CD14-positive monocyte (primary cell): Measurements from ENCODE around the gene TGM1. TPM values are rescaled to one million over a fixed set of nuclear protein-coding genes. Genes with fewer than 3 reads are reported as not detected.

Experiments
- DNase-seq, 3 donors: peaks; one replicate each; pipeline ENCODE4 v3.0.0-alpha.2; 2011 to 2022
- H2AFZ ChIP-seq: 2 replicates; pipeline ENCODE4 v1.6.0; 2012; ENCODE audit warnings: mild to moderate bottlenecking, low read depth, low read length, inconsistent platforms; ENCODE audit not compliant: insufficient read depth, poor library complexity, severe bottlenecking
- H3K27ac ChIP-seq, 2 donors: 1 replicate in 1 of 2; 2 replicates in 1 of 2; pipeline ENCODE4 v1.5.1; 2012 to 2013; ENCODE audit warnings: low read length in 2 of 2, control low read depth in 1 of 2, inconsistent platforms in 1 of 2, low read depth in 1 of 2, mild to moderate bottlenecking in 1 of 2
- H3K27me3 ChIP-seq, 2 donors: one replicate each; pipeline versions ENCODE4 v1.6.0 to v1.6.1; 2011 to 2013; ENCODE audit warnings: low read length in 2 of 2; ENCODE audit not compliant: control insufficient read depth in 2 of 2, insufficient read depth in 2 of 2
- H3K36me3 ChIP-seq, 2 donors: replicated peaks in 1 of 2; 1 replicate in 1 of 2; 2 replicates in 1 of 2; pipeline versions ENCODE4 v1.5.1 to v1.6.1; 2012 to 2013; ENCODE audit warnings: low read length in 2 of 2, control low read depth in 1 of 2, inconsistent platforms in 1 of 2, mild to moderate bottlenecking in 1 of 2; ENCODE audit not compliant: insufficient read depth in 2 of 2, control insufficient read depth in 1 of 2
- H3K4me1 ChIP-seq, 2 donors: 1 replicate in 1 of 2; 2 replicates in 1 of 2; pipeline versions ENCODE4 v1.5.1 to v1.6.1; 2012 to 2013; ENCODE audit warnings: low read length in 2 of 2, control low read depth in 1 of 2, inconsistent platforms in 1 of 2, mild to moderate bottlenecking in 1 of 2, moderate library complexity in 1 of 2; ENCODE audit not compliant: insufficient read depth in 2 of 2, control insufficient read depth in 1 of 2
- H3K4me2 ChIP-seq: replicated peaks from 2 replicates; pipeline ENCODE3; 2012; ENCODE audit warnings: low read length, moderate library complexity, mild to moderate bottlenecking; ENCODE audit not compliant: poor library complexity, severe bottlenecking; ENCODE audit errors: extremely low read depth
- H3K4me3 ChIP-seq, 3 experiments: fragments of 200-600 bp in 1 of 3; sonication (generic) in 1 of 3; replicated peaks in 1 of 3; 1 replicate in 2 of 3; 2 replicates in 1 of 3; pipeline ENCODE4 v1.5.1; 2011 to 2013; ENCODE audit warnings: low read length in 3 of 3, mild to moderate bottlenecking in 3 of 3, control low read depth in 2 of 3, low read depth in 2 of 3, inconsistent platforms in 1 of 3, moderate library complexity in 1 of 3
- H3K79me2 ChIP-seq: 2 replicates; pipeline ENCODE4 v1.6.0; 2012; ENCODE audit warnings: mild to moderate bottlenecking, control low read depth, inconsistent platforms, low read length, moderate library complexity; ENCODE audit not compliant: insufficient read depth
- H3K9ac ChIP-seq: 2 replicates; pipeline ENCODE4 v1.6.0; 2017; ENCODE audit warnings: low read length, mild to moderate bottlenecking; ENCODE audit not compliant: insufficient read depth, poor library complexity, severe bottlenecking
- H3K9me3 ChIP-seq, 2 donors: replicated peaks in 1 of 2; 1 replicate in 1 of 2; 2 replicates in 1 of 2; pipeline versions ENCODE4 v1.5.1 to v1.6.1; 2012 to 2013; ENCODE audit warnings: low read length in 2 of 2, control low read depth in 1 of 2; ENCODE audit not compliant: control insufficient read depth in 1 of 2, insufficient read depth in 1 of 2
- H4K20me1 ChIP-seq: 2 replicates; pipeline ENCODE4 v1.6.0; 2012; ENCODE audit warnings: mild to moderate bottlenecking, low read length, control low read depth, moderate library complexity; ENCODE audit not compliant: insufficient read depth
- H3K27ac Mint-ChIP-seq, 7 donors: one replicate each; pipeline ENCODE4 v1.8.0; 2020; ENCODE audit warnings: mild to moderate bottlenecking in 7 of 7, mixed read lengths in 7 of 7, moderate library complexity in 6 of 7, inconsistent platforms in 2 of 7
- H3K27me3 Mint-ChIP-seq, 3 donors: one replicate each; pipeline ENCODE4 v1.8.0; 2021 to 2022; ENCODE audit warnings: low read depth in 3 of 3, mild to moderate bottlenecking in 3 of 3, mixed read lengths in 3 of 3, moderate library complexity in 3 of 3, inconsistent platforms in 1 of 3
- H3K36me3 Mint-ChIP-seq, 2 donors: one replicate each; pipeline ENCODE4 v1.8.0; 2020; ENCODE audit warnings: mixed read lengths in 2 of 2, inconsistent platforms in 1 of 2, mild to moderate bottlenecking in 1 of 2
- H3K4me1 Mint-ChIP-seq: one replicate; pipeline ENCODE4 v1.8.0; 2020; ENCODE audit warnings: mild to moderate bottlenecking, mixed read lengths
- H3K4me3 Mint-ChIP-seq, 2 donors: one replicate each; pipeline ENCODE4 v1.8.0; 2020; ENCODE audit warnings: mild to moderate bottlenecking in 2 of 2, mixed read lengths in 2 of 2, moderate library complexity in 1 of 2
- H3K9me3 Mint-ChIP-seq, 7 donors: one replicate each; pipeline ENCODE4 v1.8.0; 2020 to 2022; ENCODE audit warnings: mixed read lengths in 7 of 7, mild to moderate bottlenecking in 6 of 7, moderate library complexity in 6 of 7, inconsistent platforms in 2 of 7
- WGBS: methylation state at CpG from one replicate; pipeline ENCODE4 v1.1.5; 2013; ENCODE audit warnings: missing lambda C conversion rate; ENCODE audit not compliant: insufficient coverage; 5-methylcytosine and 5-hydroxymethylcytosine counted together
- intact Hi-C, 2 donors: fragments of 100-400 bp; cut with micrococcal nuclease; formaldehyde crosslinking; loops; one replicate each; pipeline versions ENCODE4 v1.15.0 to v1.15.1; 2023
- polyA minus RNA-seq: library from RNA; depleted of rRNA, polyadenylated mRNA; stranded (reverse); fragments of >200 nt; gene quantifications from 2 replicates; pipeline ENCODE4 v1.2.3, GENCODE V29; 2012
- polyA plus RNA-seq, 3 donors: library from polyadenylated mRNA; depleted of rRNA in 1 of 3; unstranded in 2 of 3; stranded (reverse) in 1 of 3; fragments of 300-500 nt in 2 of 3; fragments of >200 nt in 1 of 3; fragmentation: Illumina TruSeq in 2 of 3; gene quantifications; 1 replicate in 2 of 3; 2 replicates in 1 of 3; pipeline ENCODE4 v1.2.3, GENCODE V29; 2012 to 2021
- total RNA-seq, 12 experiments: library from RNA in 1 of 12; stranded (reverse) in 1 of 12; fragments of 120-200 nt in 1 of 12; gene quantifications; one replicate each; pipeline ENCODE4 v1.2.4 and lab custom pipeline; 2013 to 2026; ENCODE audit warnings: mixed read lengths in 6 of 12, inconsistent platforms in 1 of 12
- TF ChIP-seq, protein P1 (sequence below): fragments of 200-600 bp; IDR thresholded peaks from one replicate; pipeline ENCODE4 v1.8.0; 2022; ENCODE audit warnings: antibody characterized with exemption, mild to moderate bottlenecking

Gene TGM1
- 1.9 TPM for total RNA-seq (2013)
- polyA plus RNA-seq = 1 to 10 TPM in 1 of 3 donors, not detected in 2; 7.8 TPM
- 2.5 and 3.2 TPM in 2 replicates for polyA minus RNA-seq
- 0.17 to 4.1 (median 2.3) reads per million in 11 experiments for total RNA-seq (lab: John Stamatoyannopoulos, UW)

DNA sequence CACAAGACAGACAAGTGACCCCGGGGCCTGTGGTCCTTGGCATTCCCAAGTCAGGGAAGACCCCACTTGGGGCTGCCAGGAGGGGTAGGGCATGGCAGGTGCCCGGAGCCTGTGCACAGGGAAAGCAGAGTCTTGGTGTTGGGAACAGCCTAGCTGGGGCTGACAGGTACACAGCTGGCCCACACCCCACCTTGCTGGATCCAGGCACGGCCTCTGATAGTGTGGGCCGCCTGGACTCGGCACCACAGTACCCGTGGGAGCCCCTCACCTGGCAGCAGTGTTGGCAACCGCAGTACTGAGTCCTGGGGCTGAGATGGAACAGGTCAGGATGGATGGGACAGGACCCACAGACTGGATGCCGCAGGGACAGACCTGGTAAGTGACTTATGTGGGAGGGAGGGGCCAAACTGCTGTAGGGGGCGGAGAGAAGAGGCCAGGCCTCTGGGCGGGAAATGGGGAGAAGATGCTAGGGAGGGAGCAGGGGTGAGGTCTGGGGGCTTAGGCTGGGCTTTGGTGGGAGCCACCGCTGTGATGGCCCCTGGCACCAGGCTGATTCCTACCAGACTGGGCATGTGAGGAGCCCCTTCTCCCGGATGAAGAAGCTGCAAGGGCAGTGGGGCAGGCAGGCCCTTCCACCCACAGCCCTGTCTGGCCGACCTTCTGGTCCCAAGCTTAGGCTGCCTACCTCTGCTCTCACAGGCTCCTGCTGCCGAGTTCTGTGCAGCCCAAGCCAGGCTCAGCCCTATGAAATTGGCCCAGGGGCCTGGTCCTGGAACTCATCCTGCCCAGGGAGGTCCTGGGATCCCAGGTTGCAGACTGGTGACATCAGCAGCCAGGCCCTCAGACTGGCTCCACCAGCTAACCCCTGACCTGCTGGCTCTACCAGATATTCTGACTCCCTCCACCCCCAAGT lies at the start of gene TGM1:
Gene TGM1, minus strand, starts transcription at position 357 of the 913 bp plus-strand sequence. CDS start 825 bp downstream, outside the sequence.
- Mint-ChIP-seq H3K36me3 (peaks cover 70 to 87% of the 10 kb centered on the region in 2 donors), H3K4me1 (peaks cover 5% of the 10 kb centered on the region), H3K4me3 (no peak within 1 kb of the TSS), H3K9me3 (no peaks in the 10 kb centered on the region), H3K27me3 (peaks cover 0 to 3% (median 2%) of the 10 kb centered on the region in 3 donors), H3K27ac (peak within 1 kb of the TSS in 3 of 7 donors; percentile 27 to 42 (median 31))
- Histone ChIP-seq H3K9ac (no peak within 1 kb of the TSS), H4K20me1 (no peaks in the 10 kb centered on the region), H3K4me3 (no peak within 1 kb of the TSS), H3K9me3 (no peaks in the 10 kb centered on the region), H3K4me2 (no peak within 1 kb of the TSS), H3K4me1 (no peaks in the 10 kb centered on the region), H3K27ac (no peak within 1 kb of the TSS), H2AFZ (no peak within 1 kb of the TSS), H3K27me3 (no peaks in the 10 kb centered on the region), H3K36me3 (peaks cover 55 to 94% of the 10 kb centered on the region in 2 donors), H3K79me2 (no peaks in the 10 kb centered on the region)
- WGBS = 97% methylated on average over 12 of the region's 14 CpGs
- TF ChIP-seq, protein P1, sequence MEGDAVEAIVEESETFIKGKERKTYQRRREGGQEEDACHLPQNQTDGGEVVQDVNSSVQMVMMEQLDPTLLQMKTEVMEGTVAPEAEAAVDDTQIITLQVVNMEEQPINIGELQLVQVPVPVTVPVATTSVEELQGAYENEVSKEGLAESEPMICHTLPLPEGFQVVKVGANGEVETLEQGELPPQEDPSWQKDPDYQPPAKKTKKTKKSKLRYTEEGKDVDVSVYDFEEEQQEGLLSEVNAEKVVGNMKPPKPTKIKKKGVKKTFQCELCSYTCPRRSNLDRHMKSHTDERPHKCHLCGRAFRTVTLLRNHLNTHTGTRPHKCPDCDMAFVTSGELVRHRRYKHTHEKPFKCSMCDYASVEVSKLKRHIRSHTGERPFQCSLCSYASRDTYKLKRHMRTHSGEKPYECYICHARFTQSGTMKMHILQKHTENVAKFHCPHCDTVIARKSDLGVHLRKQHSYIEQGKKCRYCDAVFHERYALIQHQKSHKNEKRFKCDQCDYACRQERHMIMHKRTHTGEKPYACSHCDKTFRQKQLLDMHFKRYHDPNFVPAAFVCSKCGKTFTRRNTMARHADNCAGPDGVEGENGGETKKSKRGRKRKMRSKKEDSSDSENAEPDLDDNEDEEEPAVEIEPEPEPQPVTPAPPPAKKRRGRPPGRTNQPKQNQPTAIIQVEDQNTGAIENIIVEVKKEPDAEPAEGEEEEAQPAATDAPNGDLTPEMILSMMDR = no peak
- intact Hi-C loops = no loop called here
- no peak for DNase-seq

DNA sequence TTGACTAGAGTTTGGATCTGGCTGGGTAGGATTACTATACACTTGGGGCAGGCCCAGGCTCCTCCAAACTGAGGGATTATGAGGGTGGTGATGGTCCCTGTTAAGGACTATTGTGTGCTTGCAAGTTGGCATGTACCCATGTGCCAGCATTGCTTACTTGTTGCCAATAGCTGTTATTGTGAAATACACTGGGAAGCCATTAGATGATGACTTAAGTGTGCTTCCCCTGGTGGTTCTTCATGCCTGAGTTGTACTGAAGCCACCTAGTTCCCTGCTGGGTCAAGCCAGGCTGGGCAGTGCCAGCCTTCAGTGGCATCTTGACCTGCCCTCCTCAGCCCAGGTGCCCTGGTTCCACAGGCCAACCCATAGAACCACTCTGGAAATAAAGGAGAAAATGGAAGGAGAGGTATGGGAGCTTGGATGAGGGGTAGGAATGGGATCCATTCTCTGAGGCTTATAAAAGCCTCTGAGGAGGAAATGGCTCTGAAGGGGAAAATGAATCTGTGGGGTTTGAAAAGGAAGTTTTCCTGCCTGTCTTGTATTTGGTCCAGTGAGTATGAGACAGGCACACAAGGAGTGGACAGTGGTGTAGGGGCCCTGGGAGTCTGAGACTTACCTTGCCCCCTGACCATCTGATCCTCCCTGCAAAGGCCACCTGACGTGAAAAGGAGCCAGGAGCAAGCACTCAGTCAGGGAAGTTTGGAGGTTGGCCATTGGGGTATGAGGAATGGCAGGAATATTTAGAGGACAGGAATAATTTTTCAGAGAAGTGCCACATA lies 49.0 kb upstream of the TGM1 start:
- DNase-seq = peak; percentile 65 to 90 (median 88)

More for the DNA sequence above, 49.0 kb upstream of the TGM1 start:
- H3K27ac Mint-ChIP-seq = peak overlapping the region; percentile 95 to 99 (median 98)
- Histone ChIP-seq H4K20me1 (peaks cover 41% of the 10 kb centered on the region), H3K36me3 (peaks cover 12 to 22% of the 10 kb centered on the region in 2 donors), H3K27ac (peak overlapping the region; percentile 85 to 89), H3K27me3 (no peaks in the 10 kb centered on the region), H3K79me2 (peaks cover 81% of the 10 kb centered on the region), H3K4me1 (peaks cover 87 to 96% of the 10 kb centered on the region in 2 donors), H2AFZ (peak overlapping the region; percentile 80), H3K9me3 (no peaks in the 10 kb centered on the region), H3K9ac (peak overlapping the region; percentile 67), H3K4me3 (peak overlapping the region; percentile 51 to 84 (median 57)), H3K4me2 (peak overlapping the region; percentile 93)
- peak overlapping the region; percentile 81 to 95 for H3K4me3 Mint-ChIP-seq
- H3K9me3 Mint-ChIP-seq = peaks cover 0 to 2% (median 0%) of the 10 kb centered on the region in 7 donors
- intact Hi-C loops = loop anchor here in 1 of 2 donors (5.0 kb wide), 2 partner anchors 35 to 80 kb away; partner anchors contain the start of genes GMPR2 and NEDD8
- H3K27me3 Mint-ChIP-seq = no peaks in the 10 kb centered on the region
- WGBS = no CpG with 5 or more reads among the region's 1 CpG
- peaks cover 85% of the 10 kb centered on the region for H3K4me1 Mint-ChIP-seq
- peaks cover 37 to 47% of the 10 kb centered on the region in 2 donors for H3K36me3 Mint-ChIP-seq
- TF ChIP-seq, protein P1 = no peak
